ENCODE data around the gene DOHH.
A peak's percentile ranks its signal among the peaks of the same experiment; 100 is the strongest.

DOHH gene

GRCh38 chr19:3499738-3500428 is 591 bp downstream of the DOHH start:
- no peak for DNase-seq

- no peak for DNase-seq
These were observed 2.5 kb downstream of the DOHH start for GRCh38 chr19:3497757-3498520.

GRCh38 chr19:3496392-3497273 is 3.8 kb downstream of the DOHH start:
- DNase-seq: no peak

GRCh38 chr19:3494559-3494958 is 5.9 kb downstream of the DOHH start:
- DNase-seq: no peak

- DNase-seq: no peak
These were observed 6.4 kb downstream of the DOHH start for GRCh38 chr19:3494051-3494450.

- no peak for DNase-seq
These were observed 6.8 kb downstream of the DOHH start for GRCh38 chr19:3493651-3494050.

GRCh38 chr19:3492919-3493318 is 7.6 kb downstream of the DOHH start:
- DNase-seq: no peak

- DNase-seq: no peak
These were observed 8.2 kb downstream of the DOHH start for GRCh38 chr19:3492131-3492839.

GRCh38 chr19:3491396-3492119 is 8.9 kb downstream of the DOHH start:
- DNase-seq: no peak

GRCh38 chr19:3483226-3483628 is 17.2 kb downstream of the DOHH start, which contains the start of gene SMIM44:
Gene SMIM44, minus strand, starts transcription at chr19:3483441. Its CDS starts 38 bp downstream, at chr19:3483403.
- no peak for DNase-seq

- DNase-seq: peak; percentile 40
These were observed 17.8 kb downstream of the DOHH start for GRCh38 chr19:3482507-3483225.

- no peak for DNase-seq
These were observed 19.0 kb downstream of the DOHH start for GRCh38 chr19:3481241-3482090.

GRCh38 chr19:3480383-3481091 is 19.9 kb downstream of the DOHH start, which contains the start of gene SMIM24:
Gene SMIM24, minus strand, starts transcription at chr19:3480525. Its CDS starts 62 bp downstream, at chr19:3480463.
- no peak for DNase-seq

- no peak for DNase-seq
These were observed 20.6 kb downstream of the DOHH start for GRCh38 chr19:3479834-3480215.

GRCh38 chr19:3479177-3479833 is 21.2 kb downstream of the DOHH start:
- DNase-seq: no peak

GRCh38 chr19:3478409-3479176 is 21.9 kb downstream of the DOHH start:
- DNase-seq: no peak

- no peak for DNase-seq
These were observed 22.5 kb downstream of the DOHH start for GRCh38 chr19:3477951-3478350.

GRCh38 chr19:3477506-3477905 is 23.0 kb downstream of the DOHH start:
- DNase-seq: no peak
